GM13976 (cell line): ENCODE measurements around the gene PDGFC.
"Not testable (repeated sequence)": the region's sequence is repeated elsewhere in the genome, so short reads cannot be mapped to it uniquely, and the experiment has no call there.

Experiments
- DNase-seq: peaks from one replicate; pipeline ENCODE4 v3.0.0; 2012; ENCODE audit warnings: low spot score
- CTCF ChIP-seq: IDR thresholded peaks from 2 replicates; pipeline ENCODE4 v1.5.1; 2012; ENCODE audit warnings: borderline replicate concordance, mild to moderate bottlenecking; ENCODE audit not compliant: insufficient read depth; ENCODE audit errors: extremely low read depth, missing control alignments, control extremely low read depth
- in situ Hi-C: fragments of 300-500 bp; cut with MboI; formaldehyde crosslinking; loops from one replicate; pipeline ENCODE4 v1.12.0; 2022; ENCODE audit warnings: low sequenced_read_pairs, mixed read lengths, inconsistent platforms; ENCODE audit not compliant: unreplicated experiment

PDGFC gene

GRCh38 chr4:156870861-156871260 lies 100.7 kb downstream of the PDGFC start:
- TF ChIP-seq CTCF = no peak
- in situ Hi-C loops = no loop called here
- DNase-seq = no peak

GRCh38 chr4:156870131-156870530 lies 101.5 kb downstream of the PDGFC start:
- in situ Hi-C loops = no loop called here
- no peak for TF ChIP-seq CTCF
- DNase-seq = no peak

- in situ Hi-C loops, DNase-seq: not testable (repeated sequence)
These were observed 105.5 kb downstream of the PDGFC start for GRCh38 chr4:156866088-156866487.

GRCh38 chr4:156865451-156865850 lies 106.1 kb downstream of the PDGFC start:
- TF ChIP-seq CTCF = no peak
- no peak for DNase-seq
- in situ Hi-C loops = no loop called here

- in situ Hi-C loops = no loop called here
- no peak for TF ChIP-seq CTCF
- DNase-seq = no peak
These were observed 113.5 kb downstream of the PDGFC start for GRCh38 chr4:156858071-156858470.

GRCh38 chr4:156838761-156839160 lies 132.8 kb downstream of the PDGFC start:
- in situ Hi-C loops = no loop called here
- TF ChIP-seq CTCF = no peak
- DNase-seq = no peak

- in situ Hi-C loops = no loop called here
- no peak for TF ChIP-seq CTCF
- DNase-seq = no peak
These were observed 133.8 kb downstream of the PDGFC start for GRCh38 chr4:156837625-156838345.
